GM12878 (cell line): Measurements from ENCODE around the gene COMMD10. TPM values are rescaled to one million over a fixed set of nuclear protein-coding genes. Genes with fewer than 3 reads are reported as not detected.

Experiments used
- ATAC-seq: fragments of 200-7000 bp; cut with Tn5 transposase; 3 replicates; pipeline ENCODE4 v1.9.1; 2020; ENCODE audit warnings: mild to moderate bottlenecking, moderate library complexity
- BruUV-seq: library from RNA; stranded (reverse); fragments of 400-500 nt; replicated peaks from 2 replicates; lab custom pipeline; 2021; lab: Mats Ljungman, UMichigan
- CTCF ChIA-PET: fragments of 300-600 bp; sonication (Branson Sonifier 250); formaldehyde crosslinking; extraction: SDS; loops from one replicate; lab custom pipeline; 2021; ENCODE audit warnings: inconsistent platforms; lab: Yijun Ruan, JAX
- POLR2A ChIA-PET: fragments of 350-600 bp; formaldehyde crosslinking; extraction: SDS; loops from one replicate; lab custom pipeline; 2021; ENCODE audit warnings: inconsistent platforms; lab: Charles Lee
- RAD21 ChIA-PET: fragments of 300-600 bp; sonication (Branson Sonifier 250); formaldehyde crosslinking; loops from one replicate; lab custom pipeline; 2023; ENCODE audit warnings: antibody characterized with exemption; ENCODE audit not compliant: unreplicated experiment; lab: Charles Lee
- SMC1A ChIA-PET: fragments of 300-600 bp; sonication (Branson Sonifier 250); formaldehyde crosslinking; loops from one replicate; lab custom pipeline; 2023; ENCODE audit not compliant: unreplicated experiment, uncharacterized antibody; lab: Charles Lee
- DNase-seq: peaks from one replicate; pipeline ENCODE4 v3.0.0-alpha.2; 2011; ENCODE audit warnings: low read depth, low spot score
- FAIRE-seq: peaks from 3 replicates; lab custom pipeline; 2011; peaks lifted over from hg19 to GRCh38; lab: Jason Lieb, UNC
- H2AFZ ChIP-seq: 2 replicates; pipeline ENCODE4 v1.6.0; 2011; ENCODE audit warnings: low read depth, low read length, control low read depth; ENCODE audit not compliant: control insufficient read depth
- H3K27ac ChIP-seq: 2 replicates; pipeline ENCODE4 v1.5.1; 2011; ENCODE audit warnings: control low read depth; ENCODE audit not compliant: control insufficient read depth, insufficient read depth
- H3K27me3 ChIP-seq, 2 experiments: replicated peaks in 1 of 2; 2 replicates each; pipeline versions ENCODE4 v1.6.0 to v1.6.1; 2011; ENCODE audit warnings: low read length in 1 of 2; ENCODE audit not compliant: control insufficient read depth in 2 of 2, insufficient read depth in 2 of 2
- H3K36me3 ChIP-seq, 2 experiments: 2 replicates each; pipeline ENCODE4 v1.5.1; 2011; ENCODE audit warnings: low read length in 1 of 2; ENCODE audit not compliant: control insufficient read depth in 2 of 2, insufficient read depth in 2 of 2
- H3K4me1 ChIP-seq: 2 replicates; pipeline ENCODE4 v1.6.1; 2011; ENCODE audit warnings: mild to moderate bottlenecking, low read length, moderate library complexity, mixed read lengths; ENCODE audit not compliant: control insufficient read depth, insufficient read depth
- H3K4me2 ChIP-seq: 2 replicates; pipeline ENCODE4 v1.6.0; 2011; ENCODE audit warnings: control low read depth; ENCODE audit not compliant: control insufficient read depth, insufficient read depth
- H3K4me3 ChIP-seq: fragments of 200-600 bp; sonication (generic); 2 replicates; pipeline ENCODE4 v1.5.1; 2016
- H3K79me2 ChIP-seq: 2 replicates; pipeline ENCODE4 v1.6.0; 2011; ENCODE audit warnings: low read length; ENCODE audit not compliant: control insufficient read depth, insufficient read depth
- H3K9ac ChIP-seq: 2 replicates; pipeline ENCODE4 v1.8.0; 2011; ENCODE audit warnings: low read length, control low read depth, mixed read lengths; ENCODE audit not compliant: control insufficient read depth, insufficient read depth
- H3K9me3 ChIP-seq: replicated peaks from 3 replicates; pipeline ENCODE4 v1.5.1; 2011; ENCODE audit warnings: mild to moderate bottlenecking, low read length; ENCODE audit not compliant: control insufficient read depth, insufficient read depth
- H4K20me1 ChIP-seq: 2 replicates; pipeline ENCODE4 v1.6.0; 2011; ENCODE audit not compliant: control insufficient read depth, insufficient read depth
- CBFB ChIP-seq: IDR thresholded peaks from 2 replicates; pipeline ENCODE4 v1.6.1; 2016; ENCODE audit warnings: antibody characterized with exemption, low read depth
- CBX5 ChIP-seq: sonication (generic); IDR thresholded peaks from 2 replicates; pipeline ENCODE4 v1.6.1; 2016; ENCODE audit warnings: low read depth, moderate library complexity, mild to moderate bottlenecking, inconsistent platforms
- NBN ChIP-seq: fragments of 450-650 bp; IDR thresholded peaks from 2 replicates; pipeline ENCODE4 v1.6.1; 2016
- NFXL1 ChIP-seq: fragments of 450-650 bp; IDR thresholded peaks from 2 replicates; pipeline ENCODE4 v1.6.1; 2017; ENCODE audit warnings: antibody characterized with exemption, mild to moderate bottlenecking, borderline replicate concordance
- NR2C2 ChIP-seq: IDR thresholded peaks from 2 replicates; pipeline ENCODE4 v1.6.1; 2011; ENCODE audit warnings: borderline replicate concordance, low read depth; ENCODE audit not compliant: control insufficient read depth, insufficient read length
- NRF1 ChIP-seq: conservative IDR thresholded peaks from 2 replicates; pipeline ENCODE4 v1.6.1; 2011; ENCODE audit warnings: mild to moderate bottlenecking, low read depth, low read length, improper control_type of control experiment
- PKNOX1 ChIP-seq: fragments of 450-650 bp; IDR thresholded peaks from 2 replicates; pipeline ENCODE4 v1.6.1; 2016; ENCODE audit warnings: mild to moderate bottlenecking
- RAD21 ChIP-seq: IDR thresholded peaks from 2 replicates; pipeline ENCODE4 v1.6.1; 2011; ENCODE audit warnings: mild to moderate bottlenecking, low read depth, low read length, moderate library complexity; ENCODE audit not compliant: insufficient read depth
- RUNX3 ChIP-seq: IDR thresholded peaks from 2 replicates; pipeline ENCODE4 v1.6.1; 2012; ENCODE audit warnings: low read length, inconsistent platforms
- SREBF2 ChIP-seq: IDR thresholded peaks from 2 replicates; pipeline ENCODE4 v1.6.1; 2012; ENCODE audit warnings: mild to moderate bottlenecking, low read length
- TBL1XR1 ChIP-seq: IDR thresholded peaks from 2 replicates; pipeline ENCODE4 v1.6.1; 2012; ENCODE audit warnings: low read depth, low read length, improper control_type of control experiment
- YY1 ChIP-seq: IDR thresholded peaks from 2 replicates; pipeline ENCODE4 v1.6.1; 2011; ENCODE audit warnings: low read depth, mild to moderate bottlenecking, low read length
- ZNF384 ChIP-seq: IDR thresholded peaks from 2 replicates; pipeline ENCODE4 v1.6.1; 2012; ENCODE audit warnings: low read depth, mild to moderate bottlenecking, low read length, improper control_type of control experiment, borderline replicate concordance
- WGBS: methylation state at CpG from one replicate; pipeline ENCODE4 v1.1.6; 2016; ENCODE audit warnings: low lambda C conversion rate; ENCODE audit not compliant: insufficient replicate concordance, insufficient coverage; ENCODE audit errors: missing lambda C conversion rate; 5-methylcytosine and 5-hydroxymethylcytosine counted together
- in situ Hi-C: fragments of 300-500 bp; cut with MboI; formaldehyde crosslinking; loops from 9 replicates; pipeline ENCODE4 v1.14.3; 2018; ENCODE audit warnings: mixed read lengths
- intact Hi-C: fragments of 100-400 bp; cut with micrococcal nuclease; formaldehyde crosslinking; loops from one replicate; pipeline ENCODE4 v1.14.2; 2022; ENCODE audit not compliant: unreplicated experiment
- polyA plus RNA-seq, 11 experiments: library from polyadenylated mRNA; depleted of rRNA in 4 of 11; unstranded in 6 of 11; stranded (reverse) in 5 of 11; fragments of >200 nt; fragmentation: Nextera tagmentation in 4 of 11; fragmentation: Illumina TruSeq in 1 of 11; extraction: Ambion mirVana in 4 of 11; extraction: Trizol in 1 of 11; gene quantifications; 1 replicate in 1 of 11; 2 replicates in 10 of 11; pipeline versions ENCODE4 v1.2.1 to v1.2.3, GENCODE V29; 2011 to 2016; ENCODE audit warnings: inconsistent platforms in 2 of 11, missing spikeins in 2 of 11, low read depth in 1 of 11
- total RNA-seq, 4 experiments: library from RNA; depleted of rRNA in 3 of 4; stranded (reverse); fragments of >200 nt in 3 of 4; fragmentation: Illumina TruSeq in 1 of 4; extraction: Trizol in 1 of 4; gene quantifications; 2 replicates each; pipeline versions ENCODE4 v1.2.1 to v1.2.3, GENCODE V29; 2013 to 2021
- TF ChIP-seq, protein P1 (sequence below), 3 experiments: IDR thresholded peaks in 2 of 3; conservative IDR thresholded peaks in 1 of 3; 2 replicates each; pipeline ENCODE4 v1.5.1; 2011; ENCODE audit warnings: low read depth in 3 of 3, low read length in 3 of 3, mild to moderate bottlenecking in 3 of 3, control low read depth in 2 of 3, moderate library complexity in 2 of 3, inconsistent platforms in 1 of 3, mixed read lengths in 1 of 3; ENCODE audit not compliant: control insufficient read depth in 2 of 3, insufficient read depth in 1 of 3; ENCODE audit errors: extremely low read depth in 1 of 3

Gene COMMD10
- total and polyA plus RNA-seq, 10 of the 15 experiments (the other 5 are each of a cell fraction or from before 2014, with no cell fraction given): 19.6 to 98.7 (median 28.0) TPM

DNA sequence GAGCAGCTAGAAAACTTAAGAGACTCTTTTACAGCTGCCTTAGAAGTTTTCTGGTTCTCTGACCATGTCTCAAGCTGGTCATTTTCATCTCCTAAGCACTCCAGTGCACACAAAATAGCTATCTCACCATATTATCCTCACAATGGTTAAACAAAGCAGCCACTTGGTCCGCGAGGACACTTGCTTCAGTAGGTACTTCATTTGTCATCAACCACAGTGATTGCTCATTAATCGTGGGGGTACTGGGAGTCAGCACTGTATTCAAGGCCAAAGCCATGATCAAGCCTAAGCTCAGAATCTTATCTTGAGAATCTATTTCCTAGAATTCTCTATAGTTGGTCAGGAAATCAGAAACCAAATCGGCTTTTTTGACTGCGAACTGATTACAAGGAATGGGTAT, 49.7 kb upstream of the COMMD10 start (continued):
- TF ChIP-seq, protein P1, sequence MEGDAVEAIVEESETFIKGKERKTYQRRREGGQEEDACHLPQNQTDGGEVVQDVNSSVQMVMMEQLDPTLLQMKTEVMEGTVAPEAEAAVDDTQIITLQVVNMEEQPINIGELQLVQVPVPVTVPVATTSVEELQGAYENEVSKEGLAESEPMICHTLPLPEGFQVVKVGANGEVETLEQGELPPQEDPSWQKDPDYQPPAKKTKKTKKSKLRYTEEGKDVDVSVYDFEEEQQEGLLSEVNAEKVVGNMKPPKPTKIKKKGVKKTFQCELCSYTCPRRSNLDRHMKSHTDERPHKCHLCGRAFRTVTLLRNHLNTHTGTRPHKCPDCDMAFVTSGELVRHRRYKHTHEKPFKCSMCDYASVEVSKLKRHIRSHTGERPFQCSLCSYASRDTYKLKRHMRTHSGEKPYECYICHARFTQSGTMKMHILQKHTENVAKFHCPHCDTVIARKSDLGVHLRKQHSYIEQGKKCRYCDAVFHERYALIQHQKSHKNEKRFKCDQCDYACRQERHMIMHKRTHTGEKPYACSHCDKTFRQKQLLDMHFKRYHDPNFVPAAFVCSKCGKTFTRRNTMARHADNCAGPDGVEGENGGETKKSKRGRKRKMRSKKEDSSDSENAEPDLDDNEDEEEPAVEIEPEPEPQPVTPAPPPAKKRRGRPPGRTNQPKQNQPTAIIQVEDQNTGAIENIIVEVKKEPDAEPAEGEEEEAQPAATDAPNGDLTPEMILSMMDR (IDR thresholded peaks at IDR 0.05 in 2 of 3, conservative IDR thresholded peaks at IDR 0.05 in 1 of 3; ENCODE audit: control insufficient read depth in 2 of 3, extremely low read depth in 1 of 3, insufficient read depth in 1 of 3, low read depth in 3 of 3, low read length in 3 of 3): no peak

- ATAC-seq (no peak), DNase-seq (no peak), FAIRE-seq (no peak)
- Histone ChIP-seq H3K79me2 (no peaks in the 10 kb centered on the region), H4K20me1 (no peaks in the 10 kb centered on the region), H2AFZ (no peak overlapping the region), H3K9ac (no peak overlapping the region), H3K4me2 (no peak overlapping the region), H3K9me3 (no peaks in the 10 kb centered on the region), H3K4me3 (no peak overlapping the region), H3K27me3 (no peaks in the 10 kb centered on the region; a peak in 1 of 4 replicates), H3K27ac (no peak overlapping the region), H3K36me3 (no peaks in the 10 kb centered on the region), H3K4me1 (peaks cover 9% of the 10 kb centered on the region; the same call in 1 of the 2 replicates)
- CTCF ChIA-PET: interaction anchor here (1.2 kb wide), 1 partner anchor 59 kb away, joined by 3 read pairs; no protein-coding TSS in a partner anchor
- RAD21 ChIA-PET: no interaction called here
- in situ Hi-C loops (no loop called here), intact Hi-C loops (no loop called here)
- WGBS: 41% methylated on average over 3 of the region's 3 CpGs
- SMC1A ChIA-PET: interaction anchor here (1.2 kb wide), 1 partner anchor 196 kb away, joined by 5 read pairs; the partner anchor contains the start of gene ATG12
- POLR2A ChIA-PET: no interaction called here
- no TSS peak for BruUV-seq
- TF ChIP-seq RUNX3: no peak
- TF ChIP-seq, protein P1 (IDR thresholded peaks at IDR 0.05 in 2 of 3, conservative IDR thresholded peaks at IDR 0.05 in 1 of 3; ENCODE audit: control insufficient read depth in 2 of 3, extremely low read depth in 1 of 3, insufficient read depth in 1 of 3, low read depth in 3 of 3, low read length in 3 of 3): peak in 1 of 3 experiments; percentile 20; a peak in 1 of 6 replicates
- TF ChIP-seq CBFB: no peak
- 0 out of 2 replicates have a peak, but pooled peaks have one; percentile 22 for TF ChIP-seq RAD21
- TF ChIP-seq TBL1XR1: no peak
- TF ChIP-seq SREBF2: no peak
- no peak for TF ChIP-seq PKNOX1
- TF ChIP-seq NFXL1: no peak
- TF ChIP-seq NR2C2: no peak
- TF ChIP-seq CBX5: no peak
- no peak for TF ChIP-seq NBN
- no peak for TF ChIP-seq NRF1
- TF ChIP-seq YY1: no peak
- no peak for TF ChIP-seq ZNF384
Observed at GRCh38 chr5:116037236-116037822, 47.5 kb upstream of the COMMD10 start.
